GM19240 (cell line): ENCODE results near the gene TNFSF10.
"Not testable (repeated sequence)": the region's sequence is repeated elsewhere in the genome, so short reads cannot be mapped to it uniquely, and the experiment has no call there.

ENCODE experiments used
- DNase-seq: peaks from one replicate; pipeline ENCODE4 v3.0.0; 2011; ENCODE audit warnings: low spot score; ENCODE audit not compliant: insufficient read length

Gene TNFSF10

GRCh38 chr3:172544404-172544803 lies 21.2 kb upstream of the TNFSF10 start:
- DNase-seq, result no peak

GRCh38 chr3:172543884-172544283 lies 20.7 kb upstream of the TNFSF10 start:
- no peak for DNase-seq

- no peak for DNase-seq
Measured at GRCh38 chr3:172543419-172543818, 20.2 kb upstream of the TNFSF10 start.

- no peak for DNase-seq
Measured at GRCh38 chr3:172542999-172543398, 19.8 kb upstream of the TNFSF10 start.

- no peak for DNase-seq
Measured at GRCh38 chr3:172541945-172542488, 18.8 kb upstream of the TNFSF10 start.

- no peak for DNase-seq
Measured at GRCh38 chr3:172540049-172540448, 16.8 kb upstream of the TNFSF10 start.

GRCh38 chr3:172539273-172539672 lies 16.0 kb upstream of the TNFSF10 start:
- no peak for DNase-seq

- DNase-seq, result no peak
Measured at GRCh38 chr3:172538368-172539151, 15.3 kb upstream of the TNFSF10 start.

- DNase-seq, result no peak
Measured at GRCh38 chr3:172537507-172538158, 14.4 kb upstream of the TNFSF10 start.

- no peak for DNase-seq
Measured at GRCh38 chr3:172536993-172537419, 13.8 kb upstream of the TNFSF10 start.

GRCh38 chr3:172536505-172536904 lies 13.3 kb upstream of the TNFSF10 start:
- no peak for DNase-seq

- no peak for DNase-seq
Measured at GRCh38 chr3:172530566-172530965, 7.3 kb upstream of the TNFSF10 start.

GRCh38 chr3:172530101-172530561 lies 6.9 kb upstream of the TNFSF10 start:
- no peak for DNase-seq

GRCh38 chr3:172528677-172529076 lies 5.4 kb upstream of the TNFSF10 start:
- DNase-seq, result no peak

GRCh38 chr3:172527306-172527705 lies 4.1 kb upstream of the TNFSF10 start:
- DNase-seq, result no peak

- no peak for DNase-seq
Measured at GRCh38 chr3:172525116-172525613, 1.9 kb upstream of the TNFSF10 start.

- DNase-seq, result no peak
Measured at GRCh38 chr3:172524611-172525010, 1.4 kb upstream of the TNFSF10 start.

- not testable (repeated sequence) for DNase-seq
Measured at GRCh38 chr3:172521837-172522726, 1.1 kb downstream of the TNFSF10 start.

GRCh38 chr3:172520301-172520831 lies 2.9 kb downstream of the TNFSF10 start:
- DNase-seq, result no peak

GRCh38 chr3:172519740-172520139 lies 3.5 kb downstream of the TNFSF10 start:
- no peak for DNase-seq
